Fibroblast of skin of scalp (primary cell): ENCODE results near the gene ADD2.

Source experiments
- DNase-seq: peaks from one replicate; pipeline ENCODE4 v3.0.0-alpha.2; 2013

The ADD2 gene

DNA sequence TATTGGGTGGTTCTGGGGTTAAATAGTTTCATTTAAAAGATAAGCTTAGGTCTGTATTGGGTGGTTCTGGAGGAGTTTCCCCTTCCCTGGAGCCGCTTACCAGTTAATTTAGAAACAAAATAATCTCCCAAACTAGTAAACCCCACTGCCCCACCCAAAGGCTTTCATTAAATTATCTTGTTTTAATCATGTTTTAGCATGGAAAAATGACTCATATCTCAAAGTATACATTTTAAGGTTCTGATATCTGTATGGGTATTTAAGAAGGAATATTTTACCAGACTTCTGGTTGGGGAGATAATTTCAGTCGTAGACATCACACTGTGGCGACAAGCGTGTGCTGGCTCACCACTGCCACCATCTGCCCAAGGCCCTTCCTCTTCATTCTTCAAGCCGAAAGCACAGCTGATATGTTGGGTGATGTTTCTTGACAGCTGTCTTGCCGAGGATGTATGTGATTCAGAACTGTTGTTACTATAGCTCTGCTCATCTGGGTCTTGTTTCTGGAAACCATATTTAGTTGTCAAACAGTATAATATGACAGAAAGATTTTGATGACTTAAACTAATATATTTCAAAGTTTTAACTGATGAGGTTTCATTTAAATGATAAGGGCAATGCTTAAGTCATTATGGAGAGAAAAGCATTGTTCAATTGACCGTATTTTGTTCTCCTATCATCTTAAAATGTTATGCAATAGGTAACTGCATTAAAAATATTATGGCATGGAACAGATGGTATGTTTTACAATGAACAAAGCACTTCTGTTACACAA, 17.3 kb upstream of the ADD2 start:
- peak; percentile 36 for DNase-seq

DNA sequence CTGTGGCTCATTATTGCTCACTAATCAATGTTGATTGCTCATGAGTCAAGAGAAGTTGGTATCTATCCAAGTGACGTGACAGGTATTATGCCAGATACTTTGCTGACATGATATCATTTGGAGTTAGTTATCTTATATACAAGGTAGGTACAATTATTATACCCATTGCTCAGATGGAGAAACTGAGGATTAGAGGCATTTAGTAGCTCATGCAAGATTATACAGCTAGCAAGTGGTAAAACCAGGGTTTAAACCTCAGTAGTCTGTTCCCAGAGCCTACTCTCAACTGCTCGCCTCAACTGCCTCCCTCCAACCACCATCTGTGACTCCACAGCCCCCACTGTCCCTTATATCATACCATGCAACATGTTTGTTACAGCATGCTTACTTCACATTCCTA, 16.3 kb upstream of the ADD2 start:
- no peak for DNase-seq

DNA sequence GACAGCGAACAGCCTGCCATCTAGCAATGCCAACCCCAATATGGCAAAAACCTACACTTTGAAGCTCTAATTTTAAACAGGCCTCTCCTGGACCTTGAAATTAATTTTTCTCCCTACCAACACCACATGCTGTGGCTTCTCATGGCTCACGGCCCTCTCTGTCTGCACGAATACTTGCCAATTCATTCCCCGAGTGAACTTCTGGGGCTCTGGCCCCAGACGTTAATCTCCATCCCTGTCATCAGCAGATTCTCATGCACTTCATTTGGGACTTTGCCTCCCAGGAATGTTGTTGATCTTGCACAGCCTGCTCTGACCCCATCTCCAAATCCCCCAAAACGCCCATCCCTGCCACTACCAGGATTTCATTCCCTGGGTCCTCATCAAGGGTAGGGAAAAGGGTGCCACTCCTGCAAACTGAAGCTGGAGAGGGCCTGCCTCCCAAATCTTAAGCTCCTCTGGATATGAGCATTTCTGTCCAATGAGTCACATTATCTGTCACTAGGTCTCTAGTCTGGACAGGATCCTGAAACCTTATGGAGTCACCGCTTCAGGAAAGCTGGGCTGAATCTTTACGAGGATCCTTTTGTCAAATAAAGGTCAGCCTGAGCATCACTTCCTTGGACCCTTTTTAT, 12.0 kb upstream of the ADD2 start:
- peak; percentile 33 for DNase-seq

DNA sequence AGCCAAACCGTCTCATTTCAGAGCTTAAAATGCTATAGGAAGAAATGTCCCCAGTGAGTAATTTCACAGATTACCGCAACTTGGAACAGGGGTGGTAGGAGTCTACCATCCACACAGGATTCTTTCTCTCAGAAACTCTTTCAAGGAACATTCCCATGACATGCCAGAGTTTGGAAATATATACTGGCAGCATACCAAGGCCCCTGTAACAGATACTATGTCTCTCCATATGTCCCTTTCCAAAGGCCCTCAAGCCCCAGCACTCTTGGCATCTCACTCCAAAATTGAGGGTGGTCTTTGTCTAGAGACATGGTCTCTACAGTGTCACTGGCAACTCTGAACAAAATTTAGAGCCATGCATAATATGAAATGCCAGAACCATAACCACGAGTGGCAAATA, 11.5 kb upstream of the ADD2 start:
- DNase-seq, result peak; percentile 6

DNA sequence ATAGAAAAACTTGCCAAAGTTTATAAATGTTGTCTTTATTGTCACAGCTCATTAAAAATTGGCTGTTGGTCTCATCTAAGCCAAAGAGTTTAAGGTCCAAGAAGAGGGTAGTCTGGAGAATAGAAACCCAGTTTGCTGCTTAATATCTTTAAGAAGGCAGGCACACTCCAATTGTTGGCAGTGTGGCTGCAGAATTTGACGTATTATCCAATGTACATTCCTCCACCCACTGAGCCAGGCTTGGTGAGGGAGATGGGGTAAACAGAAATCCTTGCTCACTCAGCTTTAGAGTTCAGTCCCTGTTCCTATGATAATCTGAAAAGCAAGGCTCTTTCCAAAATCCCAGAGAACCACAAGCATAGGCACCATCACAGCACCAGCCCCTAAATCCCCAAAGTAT, 10.7 kb upstream of the ADD2 start:
- no peak for DNase-seq

DNA sequence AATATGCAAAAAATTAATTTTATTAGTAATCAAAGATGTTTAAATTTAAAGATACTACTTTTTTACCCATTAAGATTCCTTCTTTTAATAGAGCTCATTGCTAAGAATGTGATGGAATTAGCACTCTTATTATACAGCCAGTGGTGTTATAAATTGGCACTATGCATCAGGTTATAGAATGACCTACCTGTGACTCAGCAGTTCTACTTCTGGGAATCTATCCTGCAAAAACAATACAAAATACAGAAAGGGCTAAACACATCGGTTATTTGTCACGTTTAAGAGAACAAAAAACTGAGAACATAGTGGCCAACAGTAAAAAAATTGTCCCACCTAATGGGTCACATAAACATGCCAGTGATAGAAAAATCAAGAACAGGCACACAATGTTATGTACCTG, 9.4 kb upstream of the ADD2 start:
- no peak for DNase-seq

DNA sequence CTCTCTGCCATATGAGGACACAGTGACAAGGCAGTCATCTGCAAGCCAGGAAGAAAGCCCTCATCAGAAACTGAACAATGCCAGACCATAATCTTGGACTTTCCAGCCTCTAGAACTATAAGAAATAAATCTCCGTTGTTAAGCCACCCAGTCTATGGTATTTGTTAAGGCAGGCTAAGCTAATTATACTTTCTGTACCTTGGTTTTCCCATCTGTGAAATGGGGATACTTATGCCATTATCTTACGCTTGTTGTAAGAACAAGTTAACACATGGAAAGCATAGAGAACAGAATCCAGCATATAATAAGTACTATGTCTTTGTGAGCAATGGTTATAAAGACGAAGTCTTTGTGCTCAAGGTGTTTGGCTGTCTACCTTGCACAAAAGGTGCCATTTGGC, 8.3 kb upstream of the ADD2 start:
- no peak for DNase-seq

DNA sequence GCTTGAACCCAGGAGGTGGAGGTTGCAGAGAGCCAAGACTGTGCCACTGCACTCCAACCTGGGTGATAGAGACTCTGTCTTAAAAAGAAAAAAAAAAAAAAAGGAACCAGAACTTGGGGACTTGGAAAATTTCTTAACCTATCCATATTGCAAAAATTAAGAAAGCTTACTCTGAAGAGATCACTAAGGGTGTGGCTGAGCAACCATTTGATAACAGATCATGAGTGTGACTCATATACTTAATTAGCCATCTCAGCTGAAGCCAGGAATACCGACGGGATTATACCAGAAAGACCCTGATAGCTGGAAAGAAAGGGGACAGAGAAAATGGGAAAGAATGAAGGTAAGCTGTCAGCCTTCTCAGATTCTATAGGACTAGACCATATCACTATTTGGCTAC, 7.1 kb upstream of the ADD2 start:
- no peak for DNase-seq

DNA sequence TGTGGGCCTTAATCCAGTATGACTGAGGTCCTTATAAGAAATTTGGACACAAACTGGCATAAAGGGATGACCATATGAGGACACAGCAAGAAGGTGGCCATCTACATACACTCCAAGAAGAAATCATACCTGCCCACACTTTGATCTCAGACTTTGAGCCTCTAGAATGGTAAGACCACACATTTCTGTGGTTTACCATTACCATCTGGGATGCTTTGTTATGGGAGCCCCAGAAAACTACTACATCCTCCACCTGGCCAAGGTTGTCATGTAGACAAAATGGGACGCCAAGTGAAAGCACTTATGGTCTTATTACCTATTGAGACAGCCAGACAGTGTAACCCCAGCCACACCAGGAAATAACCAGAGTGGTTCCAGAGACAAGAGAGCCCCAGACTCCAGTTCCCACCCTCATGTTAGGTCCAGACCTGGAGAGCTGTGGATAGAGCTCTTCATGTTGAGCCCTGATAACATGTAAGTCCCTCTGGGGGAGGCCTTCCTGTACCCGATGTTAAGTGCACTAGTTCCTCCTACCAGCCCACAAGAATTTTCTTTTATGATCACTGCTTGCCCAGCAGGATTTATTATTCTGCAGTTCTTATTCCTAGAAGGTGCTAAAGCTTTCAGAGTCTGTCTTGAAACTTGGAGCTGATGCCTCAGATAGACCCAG, 4.6 kb upstream of the ADD2 start:
- DNase-seq, result no peak

DNA sequence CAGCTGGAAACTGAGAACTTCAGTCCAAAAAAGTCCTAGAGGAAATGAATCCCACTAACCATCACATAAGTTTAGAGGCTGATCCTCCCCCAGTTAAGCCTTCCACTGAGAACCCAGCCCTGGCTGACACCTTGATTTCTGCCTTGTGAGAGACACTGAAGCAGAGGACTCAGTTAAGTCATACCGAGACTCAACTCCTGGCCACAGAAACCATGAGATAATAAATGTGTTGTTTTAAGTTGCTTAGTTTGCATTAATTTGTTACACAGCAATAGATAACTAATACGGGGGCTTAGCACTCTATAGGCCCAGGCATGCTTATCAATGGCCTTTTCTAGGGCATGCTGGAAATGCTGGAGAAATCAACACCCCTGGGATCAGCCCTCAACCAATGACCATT, 3.4 kb upstream of the ADD2 start:
- no peak for DNase-seq

DNA sequence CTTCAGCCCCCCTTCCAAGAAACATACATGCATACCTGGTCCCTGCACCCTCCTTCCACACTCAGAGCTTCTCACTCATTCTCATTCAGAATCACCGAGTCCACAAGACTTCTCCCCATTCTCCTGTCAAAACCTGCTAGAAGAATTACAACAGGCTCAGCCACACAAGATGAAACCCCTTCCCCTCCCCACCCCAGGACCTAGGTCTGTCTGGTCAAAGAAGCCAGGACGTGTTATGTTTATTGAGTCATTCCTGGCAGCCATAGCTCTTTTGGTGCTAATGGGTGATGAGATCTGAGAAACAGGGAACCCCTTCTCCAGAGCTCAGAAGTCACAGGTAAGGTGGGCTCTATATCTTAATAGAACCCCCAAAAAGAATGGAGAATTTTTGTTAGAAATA, 1.4 kb upstream of the ADD2 start:
- DNase-seq, result no peak

DNA sequence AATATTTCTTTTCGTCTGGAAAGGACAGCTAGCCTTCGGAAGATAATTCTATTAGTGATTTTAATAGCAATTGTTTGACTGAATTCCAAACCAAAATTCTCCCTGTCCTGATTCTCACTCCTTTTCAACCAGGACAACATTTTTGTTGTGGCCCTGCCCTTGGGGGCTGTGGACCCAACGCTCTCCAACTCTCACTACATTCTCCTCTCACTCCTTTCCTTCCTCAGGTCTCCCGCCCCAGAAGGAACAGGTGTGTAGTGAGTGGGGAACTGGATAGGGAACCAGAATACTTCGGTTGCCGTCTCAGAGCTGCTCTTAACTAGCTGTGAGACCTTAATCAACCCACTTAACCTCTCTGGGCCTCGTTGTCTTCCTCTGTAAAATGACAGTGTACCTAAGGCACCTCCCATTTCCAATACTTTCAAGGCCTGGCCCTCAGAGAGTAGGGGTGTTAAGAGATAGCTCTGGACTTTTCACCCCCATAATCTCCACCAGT, 638 bp upstream of the ADD2 start:
- no peak for DNase-seq

DNA sequence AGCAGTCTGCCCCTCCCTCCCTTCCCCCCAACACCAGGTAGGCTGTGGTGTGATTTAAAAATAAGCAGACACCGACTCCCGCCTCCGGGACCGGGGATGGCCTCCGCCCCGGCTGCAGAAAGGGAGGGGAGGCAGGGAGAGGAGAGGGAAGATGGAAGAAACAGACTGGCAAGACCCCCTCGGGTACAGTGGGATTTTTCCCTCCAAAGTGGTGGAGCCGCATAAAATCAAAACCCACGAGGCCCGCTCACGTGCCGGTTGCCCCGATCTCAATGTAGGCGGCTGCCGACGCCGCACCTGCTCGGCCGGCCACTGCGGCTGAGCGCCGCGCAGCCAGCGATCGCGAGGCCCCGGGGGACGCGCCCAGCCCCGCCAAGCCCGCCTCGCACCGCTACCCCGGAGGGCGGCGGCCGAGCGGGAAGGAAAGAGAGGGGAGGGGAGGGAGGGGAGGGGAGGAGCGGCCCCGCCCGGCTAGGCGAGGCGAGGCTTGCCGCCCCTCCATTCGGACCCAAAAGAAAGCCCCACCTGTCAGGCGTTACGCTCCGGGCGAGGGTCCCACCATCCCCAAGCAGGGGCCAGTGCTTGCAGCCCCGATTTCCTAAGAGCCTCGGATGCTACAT, 811 bp downstream of the ADD2 start:
- DNase-seq, result no peak

DNA sequence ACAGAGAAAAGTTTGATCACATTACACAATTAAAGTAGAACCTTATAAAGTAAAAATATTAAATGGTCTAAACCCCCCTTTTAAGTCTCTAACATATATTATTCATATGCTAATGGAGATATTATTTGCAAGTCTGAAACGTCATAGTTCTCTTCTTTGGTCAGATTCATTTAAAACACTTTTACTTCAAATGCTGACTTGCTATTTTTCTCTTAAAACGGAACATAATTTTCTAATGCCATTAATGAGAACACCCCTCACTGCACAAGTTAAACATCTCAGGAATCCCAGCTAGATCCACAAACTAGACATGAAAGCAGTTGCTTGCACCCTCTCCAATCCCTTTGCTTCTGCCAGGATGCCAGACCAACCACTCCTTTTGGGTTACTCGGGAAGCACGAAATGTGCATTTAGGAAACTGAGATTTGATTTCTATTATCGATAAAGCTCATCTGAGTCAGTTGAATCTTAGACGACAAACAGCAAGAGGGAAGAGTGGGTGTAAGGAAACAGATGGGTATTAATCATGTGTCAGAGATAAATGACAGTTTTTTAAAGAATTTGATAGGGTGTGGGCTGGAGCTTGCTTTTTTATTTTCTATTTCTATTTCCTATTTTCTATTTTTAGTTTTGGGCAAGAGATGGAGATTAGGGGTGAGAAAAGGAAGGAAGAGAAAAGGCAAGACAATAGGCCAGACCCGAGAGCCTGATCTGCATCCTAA, 1.5 kb downstream of the ADD2 start:
- DNase-seq, result no peak

DNA sequence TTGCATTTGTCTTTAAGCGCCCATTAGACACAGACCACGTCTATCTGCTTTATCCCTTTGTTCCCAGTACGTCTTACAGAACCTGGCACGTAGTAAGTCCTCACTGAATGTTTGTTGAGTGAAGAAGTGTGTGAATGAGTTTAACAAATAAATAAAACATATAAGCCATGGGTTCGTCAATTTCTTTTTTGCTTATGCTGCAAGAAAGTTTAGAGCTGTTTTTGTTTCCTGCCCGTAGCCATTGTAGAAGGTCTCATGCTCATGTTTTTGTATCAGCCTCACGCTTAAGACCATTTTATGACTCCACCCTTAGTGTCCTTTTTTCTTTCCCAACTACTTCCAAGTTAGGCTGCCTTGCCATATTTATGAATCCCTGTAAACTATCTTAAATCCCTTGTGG, 2.5 kb downstream of the ADD2 start:
- DNase-seq, result no peak

DNA sequence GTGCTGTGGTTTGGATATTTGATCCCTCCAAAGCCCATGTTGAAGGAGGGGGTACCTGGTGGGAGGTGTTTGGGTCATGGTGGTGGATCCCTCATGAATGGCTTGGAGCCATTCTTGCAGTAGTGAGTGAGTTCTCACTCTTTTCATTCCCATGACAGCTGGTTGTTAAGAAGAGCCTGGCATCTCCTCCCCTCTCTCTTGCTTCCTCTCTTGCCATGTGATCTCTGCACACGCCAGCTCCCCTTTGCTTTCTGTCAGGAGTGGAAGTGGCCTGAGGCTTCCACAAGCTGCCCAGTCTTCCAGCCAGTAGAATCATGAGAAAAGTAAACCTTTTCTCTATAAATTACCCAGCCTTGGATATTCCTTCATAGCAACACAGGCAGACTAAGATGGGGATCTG, 8.6 kb downstream of the ADD2 start:
- DNase-seq, result no peak

DNA sequence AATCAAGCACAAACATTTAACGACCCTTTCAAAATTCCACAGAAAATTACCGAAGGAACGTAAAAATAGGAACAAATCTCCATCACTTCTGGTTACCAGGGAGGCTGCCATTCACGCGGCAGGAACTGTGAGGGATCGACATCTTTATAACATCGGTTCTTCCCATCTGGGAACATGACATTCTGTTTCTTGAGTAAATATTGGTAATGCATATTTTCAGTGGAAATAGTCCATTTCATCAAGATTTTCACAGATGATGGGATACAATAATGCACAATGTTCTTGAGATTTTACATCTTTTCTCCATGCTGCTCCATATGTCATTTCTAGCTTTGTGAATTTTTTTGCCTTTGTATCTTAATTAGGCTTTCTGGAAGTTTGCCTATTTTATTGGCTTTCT, 10.0 kb downstream of the ADD2 start:
- no peak for DNase-seq

DNA sequence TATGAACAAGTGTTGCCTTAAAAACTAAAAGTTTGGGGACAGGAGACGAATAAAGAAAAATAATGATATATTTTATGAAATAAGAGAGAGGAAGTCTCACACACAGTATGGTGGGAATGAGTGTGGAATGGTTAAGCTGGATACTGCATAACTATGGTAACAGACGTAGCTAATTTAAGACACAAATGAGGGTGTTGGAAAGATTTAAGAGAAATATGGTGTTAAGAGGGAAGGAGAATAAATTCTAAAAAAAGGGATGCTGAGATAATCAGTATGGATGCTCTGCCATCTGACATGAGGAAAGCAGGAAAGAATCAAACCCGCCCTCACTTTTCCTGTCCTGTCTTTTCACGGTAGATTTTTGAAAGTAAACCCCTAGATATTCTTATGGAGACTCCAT, 10.6 kb downstream of the ADD2 start:
- DNase-seq, result no peak

DNA sequence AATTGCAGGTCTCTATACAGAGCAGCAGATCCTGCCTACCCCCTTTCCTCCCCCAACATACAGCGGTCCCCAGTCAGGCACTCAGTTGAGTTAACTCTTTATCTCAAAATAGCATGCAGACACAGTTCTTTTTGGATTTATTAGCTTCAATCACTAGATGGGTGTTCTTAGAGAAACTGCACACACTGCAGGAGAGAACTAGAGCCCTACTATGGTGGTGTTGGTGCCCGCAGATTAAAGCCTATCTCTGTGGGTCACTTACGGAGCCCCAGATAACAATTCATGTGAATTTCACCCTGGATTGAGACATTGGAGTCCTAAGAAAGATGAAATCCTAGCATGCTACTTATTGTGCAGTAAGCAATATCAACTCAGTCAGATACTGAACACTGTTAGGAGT, 11.9 kb downstream of the ADD2 start:
- no peak for DNase-seq

DNA sequence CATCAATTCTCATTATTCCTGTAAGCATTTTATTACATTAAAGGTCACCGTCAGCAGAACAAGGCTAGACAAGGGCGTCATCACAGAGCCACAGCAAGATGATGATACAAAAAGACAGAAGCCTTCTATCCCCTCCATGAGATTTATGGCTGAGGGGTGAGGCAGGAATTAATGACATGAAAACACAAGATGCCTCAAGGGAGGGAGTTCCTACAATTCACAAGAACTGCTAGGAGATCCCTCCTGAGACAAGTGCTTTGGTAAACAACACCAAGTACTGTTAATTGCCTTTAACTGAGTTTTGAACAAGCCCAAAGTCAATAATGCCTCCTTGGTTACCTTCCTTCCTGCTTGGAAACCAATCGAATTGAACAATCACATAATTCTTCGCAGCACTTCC, 14.1 kb downstream of the ADD2 start:
- no peak for DNase-seq

DNA sequence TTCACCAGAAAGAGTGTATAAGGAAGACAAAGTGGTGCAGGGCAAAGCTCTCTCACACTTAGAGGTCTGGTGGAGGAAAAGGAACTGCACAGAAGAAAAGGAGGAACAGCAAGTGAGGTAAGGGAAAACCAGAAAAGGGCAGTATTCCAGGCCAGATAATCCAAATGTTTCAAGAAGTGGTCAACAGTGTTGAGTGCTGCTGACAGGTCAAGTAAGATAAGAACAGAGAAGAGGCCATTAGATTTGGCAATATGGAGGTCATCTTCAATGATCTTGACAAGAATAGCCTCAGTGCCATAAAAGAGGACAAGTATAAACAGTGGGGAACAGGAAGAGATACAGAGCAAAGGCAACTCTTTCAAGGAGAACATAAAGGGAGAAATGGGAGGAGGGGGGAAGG, 15.0 kb downstream of the ADD2 start:
- DNase-seq, result no peak

DNA sequence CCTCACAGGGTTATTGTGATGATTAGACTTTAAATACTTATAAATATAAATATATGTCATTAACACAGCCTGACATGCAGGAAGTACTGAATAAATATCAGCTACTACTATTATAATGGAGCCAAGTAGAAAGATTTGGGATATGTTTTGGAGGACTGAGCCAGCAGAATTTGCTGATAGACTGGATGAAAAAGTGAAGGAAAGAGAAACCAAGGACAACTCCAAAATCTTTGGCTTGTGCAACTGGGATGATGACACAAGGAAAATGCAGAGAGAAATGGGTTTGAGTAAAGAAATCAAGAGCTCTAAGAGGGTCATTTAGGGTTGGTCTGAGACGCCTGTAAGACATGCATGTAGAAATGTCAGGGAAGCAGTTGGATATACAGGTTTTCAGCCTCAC, 15.6 kb downstream of the ADD2 start:
- DNase-seq, result no peak

DNA sequence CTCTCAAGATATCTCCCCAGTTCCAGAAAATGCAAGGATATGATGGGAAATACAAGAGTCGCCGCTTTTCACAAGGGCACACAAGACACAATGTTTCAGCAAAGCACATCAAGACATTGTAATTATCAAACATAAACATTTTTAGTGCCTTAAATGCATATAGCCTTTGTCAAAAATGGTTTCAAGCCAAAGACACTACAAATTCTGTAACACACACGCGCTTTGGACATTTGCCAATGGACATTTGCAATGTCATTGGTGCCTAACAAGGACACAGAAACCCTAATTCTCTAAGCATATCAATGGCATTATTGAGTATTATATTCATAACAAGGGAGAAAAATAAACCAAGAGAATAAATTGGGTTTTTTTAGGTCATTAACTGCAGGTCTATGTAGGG, 16.1 kb downstream of the ADD2 start:
- no peak for DNase-seq
